GM18909 (cell line): ENCODE results near the gene ARL17B.
"Not testable (repeated sequence)": the region's sequence is repeated elsewhere in the genome, so short reads cannot be mapped to it uniquely, and the experiment has no call there.

Source experiments
- ATAC-seq: cut with Tn5 transposase; IDR thresholded peaks from one replicate; pipeline ENCODE4 v1.9.1; 2021; ENCODE audit warnings: mild to moderate bottlenecking; ENCODE audit not compliant: unreplicated experiment, poor library complexity

Gene ARL17B

DNA sequence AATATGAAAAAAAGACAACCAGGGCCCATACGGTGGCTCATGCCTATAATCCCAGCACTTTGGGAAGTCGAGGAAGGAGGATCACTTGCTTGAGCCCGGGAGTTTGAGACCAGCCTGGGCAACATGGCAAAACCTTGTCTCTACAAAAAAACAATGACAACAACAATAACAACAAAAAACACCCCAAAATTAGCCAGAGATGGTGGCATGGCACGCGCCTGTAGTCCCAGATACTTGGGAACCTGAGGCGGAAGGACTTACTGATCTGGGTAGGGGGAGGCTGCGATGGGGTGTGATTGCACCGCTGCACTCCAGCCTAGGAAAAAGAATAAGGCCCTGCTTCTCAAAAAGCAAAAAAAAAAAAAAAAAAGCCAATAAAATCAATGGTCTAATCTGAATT is 69.9 kb downstream of the ARL17B start:
- ATAC-seq: not testable (repeated sequence)

DNA sequence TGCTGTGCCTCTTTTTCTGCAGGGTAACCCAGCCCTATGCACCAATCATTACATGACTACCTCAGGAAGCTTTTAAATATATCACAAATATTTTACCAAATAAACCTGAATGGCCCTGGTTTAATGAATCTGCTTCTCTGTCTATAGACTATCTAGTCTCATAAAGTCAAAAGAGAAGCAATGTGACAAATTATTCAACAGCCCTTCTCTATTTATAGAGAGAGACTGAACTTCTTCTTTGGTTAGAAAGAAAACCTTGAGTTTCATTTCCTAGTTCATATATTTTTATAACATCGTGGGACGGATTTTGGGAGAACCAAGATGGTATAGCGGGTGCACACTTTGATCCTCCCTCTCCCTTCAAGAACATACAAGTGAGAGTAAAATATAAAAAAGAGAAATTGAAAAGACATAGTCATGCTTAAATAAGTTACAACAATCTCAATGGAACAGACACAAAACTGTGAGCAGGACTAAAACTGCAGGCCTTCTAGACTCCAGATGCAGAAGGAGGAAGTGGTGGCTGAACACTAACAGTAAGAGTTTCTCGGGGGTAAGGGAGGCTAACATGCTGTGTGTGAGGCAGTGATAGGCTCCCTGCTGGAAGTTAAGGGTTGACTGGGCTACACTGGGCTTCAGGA is 70.5 kb downstream of the ARL17B start:
- ATAC-seq: peak; percentile 95

DNA sequence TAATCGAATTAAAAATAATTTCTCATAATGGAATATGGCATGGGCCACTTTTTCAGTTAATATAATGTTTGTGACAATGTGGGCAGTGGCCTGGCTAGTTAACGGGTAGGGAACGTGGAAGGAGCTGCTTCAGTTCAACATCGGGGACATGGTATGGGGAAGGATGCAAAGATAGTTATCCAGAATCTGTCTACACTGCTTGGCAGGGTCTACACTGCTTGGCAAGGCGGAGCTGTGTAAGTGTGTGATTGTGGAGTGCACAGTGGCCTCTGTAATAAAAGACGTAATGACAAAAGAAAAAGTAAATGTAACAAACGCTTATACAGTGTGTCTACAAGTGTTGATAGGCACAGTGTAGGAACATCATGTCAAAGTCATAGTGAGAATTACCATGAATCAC is 74.0 kb downstream of the ARL17B start:
- ATAC-seq: not testable (repeated sequence)

DNA sequence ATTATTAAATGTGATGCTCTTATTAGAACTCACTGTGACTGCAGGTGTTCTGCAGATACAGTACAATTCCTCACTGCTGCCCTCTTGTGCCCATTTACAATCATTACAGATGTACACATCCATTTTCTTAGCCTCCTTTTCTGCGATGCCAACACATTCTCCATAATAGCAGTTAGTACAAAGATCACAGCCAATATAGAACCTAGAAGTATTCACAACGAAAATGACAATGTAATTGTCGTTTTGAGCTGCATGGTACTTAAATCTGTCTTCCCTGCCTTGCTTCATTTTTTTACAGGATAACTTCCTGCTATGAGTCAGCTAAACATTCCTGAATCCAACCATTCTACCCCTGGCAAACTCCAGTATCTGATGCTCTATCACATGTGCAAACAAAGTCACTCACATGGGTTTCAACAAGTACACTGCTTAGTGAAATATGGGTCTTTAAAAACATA is 74.8 kb downstream of the ARL17B start:
- ATAC-seq: not testable (repeated sequence)

DNA sequence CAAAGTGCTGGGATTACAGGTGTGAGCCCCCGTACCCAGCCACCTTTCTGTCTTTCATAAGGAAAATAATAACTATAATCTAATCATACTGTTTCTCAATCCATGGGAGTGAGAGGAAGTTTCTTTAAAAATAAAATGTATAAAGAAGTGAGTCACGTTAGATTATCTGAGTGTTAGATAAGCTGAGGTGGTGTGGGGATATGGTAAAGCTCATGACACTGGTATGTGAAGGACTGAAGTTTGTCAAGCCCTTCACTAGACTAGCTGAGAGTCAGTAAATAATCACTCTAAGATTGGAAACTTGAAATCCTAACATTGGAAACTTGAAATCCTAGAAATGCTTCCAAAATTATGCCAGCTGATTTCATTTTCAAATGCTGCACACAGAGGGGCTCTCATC is 76.1 kb downstream of the ARL17B start:
- not testable (repeated sequence) for ATAC-seq

- ATAC-seq: not testable (repeated sequence)
These were observed 77.1 kb downstream of the ARL17B start for GRCh38 chr17:46284467-46284866.

DNA sequence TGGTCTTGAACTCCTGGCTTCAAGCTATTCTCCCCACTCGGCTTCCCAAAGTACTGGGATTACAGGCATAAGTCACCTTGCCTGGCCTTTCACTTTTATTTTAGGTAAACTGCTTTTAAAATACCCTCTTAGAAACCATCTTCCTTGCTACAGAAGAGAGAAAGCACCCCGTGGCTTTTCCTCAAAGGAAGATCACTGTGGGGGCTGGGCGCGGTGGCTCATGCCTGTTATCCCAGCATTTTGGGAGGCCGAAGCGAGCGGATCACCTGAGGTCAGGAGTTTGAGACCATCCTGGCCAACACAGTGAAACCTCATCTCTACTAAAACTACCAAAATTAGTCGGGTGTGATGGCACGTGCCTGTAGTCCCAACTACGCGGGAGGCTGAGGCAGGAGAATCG is 78.9 kb downstream of the ARL17B start:
- not testable (repeated sequence) for ATAC-seq

DNA sequence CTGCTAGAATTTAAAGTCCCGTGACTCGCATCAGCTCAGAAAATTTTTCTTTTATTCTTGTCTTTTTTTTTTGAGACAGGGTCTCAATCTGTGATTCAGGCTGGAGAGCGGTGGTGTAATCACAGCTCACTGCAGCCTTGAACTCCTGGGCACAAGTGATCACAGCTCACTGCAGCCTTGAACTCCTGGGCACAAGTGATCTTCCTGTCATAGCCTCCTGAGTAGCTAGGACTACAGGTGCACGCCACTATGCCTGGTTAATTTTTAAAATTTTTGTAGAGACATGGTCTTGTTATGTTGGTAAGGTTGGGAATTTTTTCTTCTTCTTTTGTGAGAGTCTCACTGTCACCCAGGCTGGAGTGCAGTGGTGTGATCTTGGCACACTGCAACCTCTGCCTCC is 80.2 kb downstream of the ARL17B start:
- not testable (repeated sequence) for ATAC-seq

- not testable (repeated sequence) for ATAC-seq
These were observed 84.7 kb downstream of the ARL17B start for GRCh38 chr17:46276728-46277479.

GRCh38 chr17:46274238-46274637 is 87.3 kb downstream of the ARL17B start:
- ATAC-seq: no peak

- no peak for ATAC-seq
These were observed 87.9 kb downstream of the ARL17B start for GRCh38 chr17:46273541-46274236.

DNA sequence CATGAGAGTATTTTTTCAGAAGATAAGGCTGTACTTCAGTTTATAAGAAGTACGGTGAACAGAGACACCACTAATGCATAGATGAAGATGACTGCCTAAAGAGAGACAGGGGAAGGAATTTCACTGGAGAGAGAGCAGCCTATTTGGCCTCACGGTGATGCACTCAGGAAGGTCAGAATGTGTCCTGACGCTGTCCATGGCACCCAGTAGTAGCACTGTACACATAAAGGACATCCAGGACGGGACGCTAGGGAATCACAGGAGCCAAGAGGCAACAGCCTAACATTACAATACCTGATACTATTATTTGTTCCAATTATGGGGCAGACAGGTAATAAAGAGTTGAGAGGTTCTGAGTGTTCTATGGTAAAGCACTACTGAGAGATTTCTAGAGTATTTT is 91.5 kb downstream of the ARL17B start:
- no peak for ATAC-seq

GRCh38 chr17:46266656-46267544 is 94.7 kb downstream of the ARL17B start:
- peak; percentile 82 for ATAC-seq

DNA sequence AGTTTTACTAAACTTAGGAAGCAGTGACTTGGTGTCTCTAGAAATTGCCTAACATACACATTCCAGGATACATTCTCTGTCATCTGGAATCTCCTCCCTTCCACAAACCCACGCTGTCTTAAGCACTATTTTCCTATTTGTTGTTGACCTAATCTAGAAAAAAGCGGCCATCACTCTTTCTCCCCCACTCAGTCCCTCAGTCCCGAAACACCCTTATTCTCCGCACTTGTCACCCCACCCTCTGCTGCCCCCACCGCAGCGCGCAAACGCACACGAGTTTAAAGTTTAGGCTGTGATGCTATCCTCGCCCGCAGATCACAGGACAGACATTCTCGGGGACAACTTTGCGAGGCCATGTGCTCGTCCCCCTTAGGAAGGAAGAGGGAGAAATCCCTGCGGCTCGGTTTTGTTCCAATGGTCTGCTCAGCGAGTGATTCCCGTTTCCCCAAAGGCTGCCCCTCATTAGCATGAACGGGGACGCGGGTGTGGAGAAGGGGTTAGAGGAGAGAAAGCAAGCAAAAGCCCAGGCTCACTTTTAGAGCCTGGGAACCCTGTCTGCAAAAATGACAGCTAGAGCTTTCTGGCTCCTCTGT is 95.4 kb downstream of the ARL17B start:
- ATAC-seq: peak; percentile 2

GRCh38 chr17:46264456-46265198 is 96.9 kb downstream of the ARL17B start:
- ATAC-seq: no peak

GRCh38 chr17:46262271-46262670 is 99.3 kb downstream of the ARL17B start:
- no peak for ATAC-seq

GRCh38 chr17:46259845-46260661 is 101.5 kb downstream of the ARL17B start:
- not testable (repeated sequence) for ATAC-seq

- not testable (repeated sequence) for ATAC-seq
These were observed 105.2 kb downstream of the ARL17B start for GRCh38 chr17:46256369-46256768.
